Measurements from ENCODE around the gene POU4F3.

Gene POU4F3

DNA sequence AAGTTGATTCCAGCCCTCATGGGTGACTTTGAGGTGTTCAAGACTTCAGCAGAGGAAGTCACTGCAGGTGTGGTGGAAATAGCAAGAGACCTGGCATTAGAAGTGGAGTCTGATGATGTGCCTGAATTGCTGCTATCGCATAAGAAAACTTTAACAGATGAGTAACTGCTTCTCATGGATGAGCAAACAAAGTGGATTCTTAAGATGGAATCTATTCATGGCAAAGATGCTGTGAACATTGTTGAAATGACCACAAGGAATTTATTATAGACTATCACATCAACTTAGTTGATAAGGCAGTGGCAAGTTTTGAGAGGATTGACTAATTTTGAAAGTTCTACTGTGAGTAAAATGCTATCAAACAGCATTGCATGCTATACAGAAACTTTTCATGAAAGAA, 17.1 kb upstream of the POU4F3 start:
- FAIRE-seq (no peak), DNase-seq (ENCODE audit: insufficient read length) (no peak)
- TF ChIP-seq TAF1 (IDR thresholded peaks at IDR 0.05; ENCODE audit: borderline replicate concordance, low read depth, low read length) (no peak), POLR2A (IDR thresholded peaks at IDR 0.05; ENCODE audit: low read depth, low read length) (no peak), POLR2AphosphoS5 (IDR thresholded peaks at IDR 0.05; ENCODE audit: low read depth, low read length) (no peak)

GRCh38 chr5:146327257-146327870, 11.3 kb upstream of the POU4F3 start:
- DNase-seq (ENCODE audit: insufficient read length): no peak
- TF ChIP-seq POLR2A (IDR thresholded peaks at IDR 0.05; ENCODE audit: low read depth, low read length) (no peak), TAF1 (IDR thresholded peaks at IDR 0.05; ENCODE audit: borderline replicate concordance, low read depth, low read length) (no peak), POLR2AphosphoS5 (IDR thresholded peaks at IDR 0.05; ENCODE audit: low read depth, low read length) (no peak)
- FAIRE-seq: no peak

DNA sequence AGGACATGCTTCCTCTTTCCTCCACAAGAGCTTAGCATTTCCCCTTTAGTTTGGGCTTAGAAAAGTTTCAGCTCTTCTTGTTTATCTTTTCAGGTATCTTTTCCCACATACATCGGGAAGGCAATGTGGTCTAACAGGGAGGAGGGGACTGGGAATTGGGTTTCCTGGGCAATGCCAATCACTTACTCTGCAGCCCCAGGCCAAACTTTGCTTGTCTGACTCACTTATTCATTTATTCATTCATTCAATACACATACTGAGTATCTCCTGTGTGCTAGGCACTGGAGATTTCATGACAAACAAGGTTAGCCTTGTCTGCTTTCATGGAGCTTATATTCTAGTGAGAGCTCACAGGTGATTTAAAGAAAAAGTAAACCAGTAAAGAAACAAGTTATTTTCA, 10.7 kb upstream of the POU4F3 start:
- no peak for TF ChIP-seq POLR2A (IDR thresholded peaks at IDR 0.05; ENCODE audit: low read depth, low read length)
- TF ChIP-seq POLR2AphosphoS5 (IDR thresholded peaks at IDR 0.05; ENCODE audit: low read depth, low read length): no peak
- TF ChIP-seq TAF1 (IDR thresholded peaks at IDR 0.05; ENCODE audit: borderline replicate concordance, low read depth, low read length): no peak
- FAIRE-seq (no peak), DNase-seq (ENCODE audit: insufficient read length) (no peak)

- FAIRE-seq: no peak
- DNase-seq (ENCODE audit: insufficient read length): no peak
Observed at GRCh38 chr5:146329697-146330096, 8.9 kb upstream of the POU4F3 start.

GRCh38 chr5:146331423-146331822, 7.2 kb upstream of the POU4F3 start:
- FAIRE-seq: no peak
- no peak for DNase-seq (ENCODE audit: insufficient read length)
- TF ChIP-seq TAF1 (IDR thresholded peaks at IDR 0.05; ENCODE audit: borderline replicate concordance, low read depth, low read length) (no peak), POLR2A (IDR thresholded peaks at IDR 0.05; ENCODE audit: low read depth, low read length) (no peak), POLR2AphosphoS5 (IDR thresholded peaks at IDR 0.05; ENCODE audit: low read depth, low read length) (no peak)

More at GRCh38 chr5:146329697-146330096, 8.9 kb upstream of the POU4F3 start:
- no peak for TF ChIP-seq POLR2A (IDR thresholded peaks at IDR 0.05; ENCODE audit: low read depth, low read length)

DNA sequence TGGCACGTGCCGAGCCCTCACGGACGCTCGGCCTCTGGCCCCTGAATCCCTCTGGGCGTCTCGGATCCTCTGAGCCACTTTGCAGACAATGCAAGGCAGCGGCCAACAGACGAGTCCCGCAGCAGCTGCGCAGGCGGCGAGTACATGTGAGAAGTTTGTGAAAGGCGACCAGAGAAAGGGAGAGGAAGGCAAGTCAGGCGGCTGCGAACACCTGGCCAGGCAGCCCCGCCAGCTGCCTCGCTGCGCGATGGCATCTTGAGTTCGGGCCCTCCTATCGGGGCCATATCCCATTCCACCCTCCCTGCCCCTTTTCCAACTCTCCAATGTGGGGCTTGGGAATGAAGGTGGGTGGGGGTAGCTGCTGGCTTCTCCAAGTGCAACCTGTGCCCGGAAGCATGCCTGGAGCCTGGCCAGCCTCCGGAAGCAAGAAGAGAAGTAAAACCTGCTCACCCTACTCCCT, 4.5 kb upstream of the POU4F3 start:
- FAIRE-seq (no peak), DNase-seq (ENCODE audit: insufficient read length) (no peak)
- TF ChIP-seq POLR2A (IDR thresholded peaks at IDR 0.05; ENCODE audit: low read depth, low read length) (no peak), TAF1 (IDR thresholded peaks at IDR 0.05; ENCODE audit: borderline replicate concordance, low read depth, low read length) (no peak), POLR2AphosphoS5 (IDR thresholded peaks at IDR 0.05; ENCODE audit: low read depth, low read length) (no peak)

DNA sequence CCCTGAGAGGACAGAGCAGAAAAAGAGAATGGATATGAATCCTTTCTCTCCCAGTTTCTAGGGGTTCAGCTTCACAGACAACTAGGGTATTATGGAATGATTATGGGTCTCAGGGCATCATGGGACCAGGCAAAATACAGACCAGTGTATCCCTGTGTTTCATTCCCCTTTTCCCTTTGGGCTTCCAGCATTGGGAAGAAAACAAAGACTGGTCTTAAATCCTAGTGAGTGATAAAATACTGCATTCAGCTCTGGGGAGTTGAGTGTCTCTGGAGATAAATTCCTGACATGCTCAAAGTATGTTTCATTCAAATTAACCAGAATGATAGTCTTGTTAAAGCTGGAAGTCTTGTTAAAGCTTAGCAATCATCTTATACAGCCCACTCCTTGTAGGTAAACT, 2.4 kb upstream of the POU4F3 start:
- TF ChIP-seq POLR2AphosphoS5 (IDR thresholded peaks at IDR 0.05; ENCODE audit: low read depth, low read length) (no peak), TAF1 (IDR thresholded peaks at IDR 0.05; ENCODE audit: borderline replicate concordance, low read depth, low read length) (no peak), POLR2A (IDR thresholded peaks at IDR 0.05; ENCODE audit: low read depth, low read length) (no peak)

DNA sequence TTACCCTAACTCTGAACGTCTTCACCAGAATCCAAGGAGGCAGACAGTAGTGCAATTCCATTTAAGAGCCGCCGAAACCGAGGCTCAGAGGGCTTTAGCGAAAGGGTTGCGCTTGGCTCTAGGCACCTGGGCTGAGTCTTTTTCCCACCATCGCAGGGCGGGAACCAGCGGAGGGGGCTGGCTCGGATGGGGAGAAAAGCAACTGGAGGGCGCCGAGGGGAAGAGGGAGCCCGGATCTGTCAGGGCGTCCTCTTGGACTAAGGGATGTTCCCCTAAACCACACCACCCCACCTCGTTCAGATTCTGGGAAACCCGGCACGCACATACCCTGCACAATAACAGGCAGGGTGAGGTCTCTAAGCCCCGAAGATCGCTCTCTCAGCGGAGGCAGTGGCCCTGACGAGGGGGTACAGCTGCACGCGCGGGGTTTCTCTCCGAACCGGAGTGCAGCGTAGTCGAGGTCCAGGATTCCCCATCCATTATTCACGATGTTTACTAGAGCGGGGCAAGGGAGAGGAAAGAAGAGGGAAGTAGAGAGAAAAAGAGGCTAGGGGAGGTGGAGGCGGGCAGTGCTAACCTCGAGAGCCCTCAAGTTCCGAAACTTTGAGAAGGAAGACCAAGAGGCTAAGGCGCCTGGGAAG, 1.3 kb upstream of the POU4F3 start:
- FAIRE-seq: no peak
- DNase-seq (ENCODE audit: insufficient read length): no peak

More for the DNA sequence above, 2.4 kb upstream of the POU4F3 start:
- FAIRE-seq: no peak
- no peak for DNase-seq (ENCODE audit: insufficient read length)

GRCh38 chr5:146337928-146338327, 711 bp upstream of the POU4F3 start:
- FAIRE-seq (no peak), DNase-seq (ENCODE audit: insufficient read length) (no peak)
- no peak for TF ChIP-seq POLR2A (IDR thresholded peaks at IDR 0.05; ENCODE audit: low read depth, low read length)
- TF ChIP-seq TAF1 (IDR thresholded peaks at IDR 0.05; ENCODE audit: borderline replicate concordance, low read depth, low read length): no peak

More for the DNA sequence above, 1.3 kb upstream of the POU4F3 start:
- no peak for TF ChIP-seq TAF1 (IDR thresholded peaks at IDR 0.05; ENCODE audit: borderline replicate concordance, low read depth, low read length)
- TF ChIP-seq POLR2AphosphoS5 (IDR thresholded peaks at IDR 0.05; ENCODE audit: low read depth, low read length): no peak
- no peak for TF ChIP-seq POLR2A (IDR thresholded peaks at IDR 0.05; ENCODE audit: low read depth, low read length)

- DNase-seq (ENCODE audit: insufficient read length) (no peak), FAIRE-seq (no peak)
- TF ChIP-seq POLR2AphosphoS5 (IDR thresholded peaks at IDR 0.05; ENCODE audit: low read depth, low read length) (no peak), TAF1 (IDR thresholded peaks at IDR 0.05; ENCODE audit: borderline replicate concordance, low read depth, low read length) (no peak), POLR2A (IDR thresholded peaks at IDR 0.05; ENCODE audit: low read depth, low read length) (no peak)
Observed at GRCh38 chr5:146339715-146340259, 1.1 kb downstream of the POU4F3 start.

- TF ChIP-seq POLR2AphosphoS5 (IDR thresholded peaks at IDR 0.05; ENCODE audit: low read depth, low read length) (no peak), TAF1 (IDR thresholded peaks at IDR 0.05; ENCODE audit: borderline replicate concordance, low read depth, low read length) (no peak), POLR2A (IDR thresholded peaks at IDR 0.05; ENCODE audit: low read depth, low read length) (no peak)
- FAIRE-seq (no peak), DNase-seq (ENCODE audit: insufficient read length) (no peak)
Observed at GRCh38 chr5:146340260-146341081, 1.8 kb downstream of the POU4F3 start.

Data from GM12892 (cell line).